Psoas muscle (tissue), 8 donors: Measurements from ENCODE around the gene TBXAS1. TPM values are rescaled to one million over a fixed set of nuclear protein-coding genes. Genes with fewer than 3 reads are reported as not detected.
"Not testable (repeated sequence)": the region's sequence is repeated elsewhere in the genome, so short reads cannot be mapped to it uniquely, and the experiment has no call there.

ENCODE experiments used
- ATAC-seq, 4 donors: fragments of 200-7000 bp; cut with Tn5 transposase; one replicate each; pipeline ENCODE4 v1.9.1; 2020; ENCODE audit warnings: moderate library complexity in 3 of 4, mild to moderate bottlenecking in 2 of 4
- DNase-seq, 2 donors: peaks; one replicate each; pipeline ENCODE4 v3.0.0-alpha.2; 2020
- H3K27ac ChIP-seq: fragments of 200-600 bp; one replicate; pipeline ENCODE4 v1.8.0; 2022
- H3K27me3 ChIP-seq, 3 donors: fragments of 200-600 bp in 1 of 3; one replicate each; pipeline versions ENCODE4 v1.6.1 to v1.8.0; 2013 to 2022; ENCODE audit warnings: low read length in 2 of 3, mild to moderate bottlenecking in 2 of 3, moderate library complexity in 1 of 3; ENCODE audit not compliant: insufficient read depth in 3 of 3
- H3K36me3 ChIP-seq, 2 donors: fragments of 200-600 bp in 1 of 2; one replicate each; pipeline versions ENCODE4 v1.6.1 to v1.8.0; 2013 to 2022; ENCODE audit warnings: low read depth in 1 of 2, mild to moderate bottlenecking in 1 of 2, moderate library complexity in 1 of 2; ENCODE audit not compliant: insufficient read depth in 1 of 2
- H3K4me1 ChIP-seq: fragments of 200-600 bp; one replicate; pipeline ENCODE4 v1.8.0; 2022
- H3K4me3 ChIP-seq: fragments of 200-600 bp; one replicate; pipeline ENCODE4 v1.8.0; 2022; ENCODE audit warnings: mild to moderate bottlenecking
- H3K9me3 ChIP-seq: fragments of 200-600 bp; one replicate; pipeline ENCODE4 v1.8.0; 2022
- CTCF ChIP-seq: fragments of 200-600 bp; IDR thresholded peaks from one replicate; pipeline ENCODE4 v1.8.0; 2022; ENCODE audit warnings: antibody characterized with exemption
- WGBS, 3 donors: extraction: QIAGEN DNeasy Blood & Tissue Kit; methylation state at CpG; one replicate each; pipeline versions ENCODE4 v1.1.6 to v1.1.7; 2013; 5-methylcytosine and 5-hydroxymethylcytosine counted together
- intact Hi-C, 2 donors: fragments of 100-400 bp; cut with DNase I; formaldehyde crosslinking; loops; one replicate each; pipeline versions ENCODE4 v1.11.0 to v1.14.2; 2022
- polyA plus RNA-seq, 3 donors: library from polyadenylated mRNA; stranded (reverse); fragments of 200-250 nt; gene quantifications; one replicate each; pipeline ENCODE4 v1.2.3, GENCODE V29; 2013
- total RNA-seq, 4 donors: library from RNA; stranded (reverse); fragmentation: NEBNext Ultra II Directional in 2 of 4; extraction: Animal tissue kit (Norgen Biotek cat#: 25700) in 2 of 4; gene quantifications; one replicate each; pipeline versions ENCODE4 v1.2.1 to v1.2.4, GENCODE V29; 2021 to 2023
- donor health status: healthy with polysubstance abuse.
- donor health status: DM: no; HTN: no; CAD: no; lungs with moderate emphysema.
- donor health status: Bipolar disorder and iron deficiency.
- donor health status: healthy.
- donor health status: DM: yes; HTN: yes; CAD: no.
- donor health status: DM: no; HTN: no; CAD: no.
- donor health status: DM: no; HTN: no; CAD: no.
- donor health status: DM: yes; HTN: yes; CAD: no.

TBXAS1 gene
- total and polyA plus RNA-seq, 7 donors, result 0.90 to 2.9 (median 2.0) TPM

GRCh38 chr7:139838276-139838675 is 9.2 kb downstream of the TBXAS1 start:
- Histone ChIP-seq H3K4me1 (no peaks in the 10 kb centered on the region), H3K4me3 (no peak overlapping the region), H3K27me3 (no peaks in the 10 kb centered on the region), H3K9me3 (no peaks in the 10 kb centered on the region), H3K36me3 (no peaks in the 10 kb centered on the region), H3K27ac (no peak overlapping the region)
- no peak for TF ChIP-seq CTCF
- 77 to 91% (median 78%) methylated on average over 1 of the region's 1 CpG for WGBS, 3 donors
- DNase-seq (no peak), ATAC-seq (no peak)
- intact Hi-C loops, result no loop called here

- no peak for DNase-seq
- WGBS, 3 donors, result 46 to 55% (median 49%) methylated on average over 6 of the region's 6 CpGs
- TF ChIP-seq CTCF, result no peak
- Histone ChIP-seq H3K9me3 (no peaks in the 10 kb centered on the region), H3K27ac (no peak overlapping the region), H3K27me3 (no peaks in the 10 kb centered on the region), H3K36me3 (no peaks in the 10 kb centered on the region), H3K4me1 (no peaks in the 10 kb centered on the region), H3K4me3 (no peak overlapping the region)
- intact Hi-C loops, result no loop called here
- ATAC-seq, result no peak
Measured at GRCh38 chr7:139838876-139839275, 9.8 kb downstream of the TBXAS1 start.

- Histone ChIP-seq H3K9me3 (no peaks in the 10 kb centered on the region), H3K4me1 (no peaks in the 10 kb centered on the region), H3K27ac (no peak overlapping the region), H3K4me3 (no peak overlapping the region), H3K27me3 (no peaks in the 10 kb centered on the region), H3K36me3 (no peaks in the 10 kb centered on the region)
- 87 to 91% (median 87%) methylated on average over 13 of the region's 13 CpGs for WGBS, 3 donors
- TF ChIP-seq CTCF, result no peak
- no peak for DNase-seq
- ATAC-seq, result no peak
- intact Hi-C loops, result no loop called here
Measured at GRCh38 chr7:139840776-139841175, 11.7 kb downstream of the TBXAS1 start.

- H3K27me3 ChIP-seq, result no peaks in the 10 kb centered on the region
- TF ChIP-seq CTCF, result no peak
- H3K36me3 ChIP-seq, result no peaks in the 10 kb centered on the region
- H3K4me1 ChIP-seq, result no peaks in the 10 kb centered on the region
- intact Hi-C loops, result no loop called here
- H3K27ac ChIP-seq, result no peak overlapping the region
- no peak for DNase-seq
- H3K4me3 ChIP-seq, result peak overlapping the region; percentile 8
- ATAC-seq, result no peak
- 68 to 76% (median 73%) methylated on average over 14 to 15 of the region's 15 CpGs for WGBS, 3 donors
- H3K9me3 ChIP-seq, result no peaks in the 10 kb centered on the region
Measured at GRCh38 chr7:139842401-139843210, 13.5 kb downstream of the TBXAS1 start.

- 96 to 98% (median 96%) methylated on average over 4 of the region's 4 CpGs for WGBS, 3 donors
- H3K27me3 ChIP-seq, ATAC-seq, intact Hi-C loops, DNase-seq, H3K4me3 ChIP-seq, H3K36me3 ChIP-seq, H3K9me3 ChIP-seq, H3K27ac ChIP-seq, H3K4me1 ChIP-seq: not testable (repeated sequence)
Measured at GRCh38 chr7:139843211-139843537, 14.1 kb downstream of the TBXAS1 start.
